Endothelial cell (in vitro differentiated cells): ENCODE results near the gene EFS. TPM values are rescaled to one million over a fixed set of nuclear protein-coding genes. Genes with fewer than 3 reads are reported as not detected.
"Not testable (repeated sequence)": the region's sequence is repeated elsewhere in the genome, so short reads cannot be mapped to it uniquely, and the experiment has no call there.

Experiments
- DNase-seq: peaks from one replicate; pipeline ENCODE4 v3.0.0; 2021; ENCODE audit warnings: low spot score
- H3K27ac Mint-ChIP-seq: one replicate; pipeline ENCODE4 v1.8.0; 2021; ENCODE audit warnings: mixed read lengths, inconsistent platforms; ENCODE audit not compliant: unreplicated experiment
- H3K27me3 Mint-ChIP-seq: one replicate; pipeline ENCODE4 v1.8.0; 2021; ENCODE audit warnings: mild to moderate bottlenecking, moderate library complexity, mixed read lengths, inconsistent platforms; ENCODE audit not compliant: unreplicated experiment
- H3K36me3 Mint-ChIP-seq: one replicate; pipeline ENCODE4 v1.8.0; 2021; ENCODE audit warnings: mild to moderate bottlenecking, low read depth, mixed read lengths, inconsistent platforms; ENCODE audit not compliant: unreplicated experiment
- H3K4me1 Mint-ChIP-seq: one replicate; pipeline ENCODE4 v1.8.0; 2021; ENCODE audit warnings: mild to moderate bottlenecking, mixed read lengths, inconsistent platforms; ENCODE audit not compliant: unreplicated experiment
- H3K4me3 Mint-ChIP-seq: one replicate; pipeline ENCODE4 v1.8.0; 2021; ENCODE audit warnings: mild to moderate bottlenecking, mixed read lengths, inconsistent platforms; ENCODE audit not compliant: unreplicated experiment
- H3K9me3 Mint-ChIP-seq: one replicate; pipeline ENCODE4 v1.8.0; 2021; ENCODE audit warnings: mixed read lengths, inconsistent platforms; ENCODE audit not compliant: unreplicated experiment
- CTCF ChIP-seq: fragments of 200-600 bp; sonication (generic); IDR thresholded peaks from one replicate; pipeline ENCODE4 v1.5.0; 2021; ENCODE audit warnings: antibody characterized with exemption; ENCODE audit not compliant: unreplicated experiment
- total RNA-seq: library from RNA; stranded (reverse); fragmentation: NEBNext Ultra II Directional; extraction: Animal tissue kit (Norgen Biotek cat#: 25700); gene quantifications from one replicate; pipeline ENCODE4 v1.2.1, GENCODE V29; 2021; ENCODE audit not compliant: unreplicated experiment

EFS gene
- total RNA-seq, 1 donor from 2014 or later = 17.8 TPM

- peak overlapping the region; percentile 27 for H3K27ac Mint-ChIP-seq
- H3K27me3 Mint-ChIP-seq = peaks cover 4% of the 10 kb centered on the region
Measured at GRCh38 chr14:23386999-23387398, 22.0 kb upstream of the EFS start.

GRCh38 chr14:23386266-23386657 is 21.3 kb upstream of the EFS start:
- not testable (repeated sequence) for H3K27me3 Mint-ChIP-seq, H3K4me3 Mint-ChIP-seq, H3K9me3 Mint-ChIP-seq, H3K27ac Mint-ChIP-seq, DNase-seq
- Mint-ChIP-seq H3K4me1 (peaks cover 22% of the 10 kb centered on the region), H3K36me3 (peaks cover 17% of the 10 kb centered on the region)

More at GRCh38 chr14:23386999-23387398, 22.0 kb upstream of the EFS start:
- no peak for TF ChIP-seq CTCF
- DNase-seq = no peak
- H3K36me3 Mint-ChIP-seq = peaks cover 17% of the 10 kb centered on the region
- no peaks in the 10 kb centered on the region for H3K9me3 Mint-ChIP-seq
- no peak overlapping the region for H3K4me3 Mint-ChIP-seq
- H3K4me1 Mint-ChIP-seq = peaks cover 21% of the 10 kb centered on the region

- Mint-ChIP-seq H3K27ac (no peak overlapping the region), H3K36me3 (peaks cover 17% of the 10 kb centered on the region), H3K4me1 (peaks cover 27% of the 10 kb centered on the region), H3K27me3 (peaks cover 2% of the 10 kb centered on the region), H3K4me3 (no peak overlapping the region), H3K9me3 (no peaks in the 10 kb centered on the region)
- TF ChIP-seq CTCF = no peak
- no peak for DNase-seq
Measured at GRCh38 chr14:23385642-23386265, 20.8 kb upstream of the EFS start.

- Mint-ChIP-seq H3K4me3 (no peak overlapping the region), H3K9me3 (no peaks in the 10 kb centered on the region), H3K4me1 (peaks cover 31% of the 10 kb centered on the region), H3K36me3 (peaks cover 17% of the 10 kb centered on the region), H3K27ac (no peak overlapping the region), H3K27me3 (peaks cover 2% of the 10 kb centered on the region)
- no peak for DNase-seq
- TF ChIP-seq CTCF = no peak
Measured at GRCh38 chr14:23385244-23385641, 20.3 kb upstream of the EFS start.

GRCh38 chr14:23384364-23385080 is 19.6 kb upstream of the EFS start:
- Mint-ChIP-seq H3K9me3 (no peaks in the 10 kb centered on the region), H3K27me3 (peaks cover 2% of the 10 kb centered on the region), H3K36me3 (peaks cover 17% of the 10 kb centered on the region), H3K27ac (no peak overlapping the region), H3K4me3 (no peak overlapping the region), H3K4me1 (peaks cover 27% of the 10 kb centered on the region)
- no peak for DNase-seq
- no peak for TF ChIP-seq CTCF
